WTC11 (cell line): ENCODE results near the gene FBP1. TPM values are rescaled to one million over a fixed set of nuclear protein-coding genes. Genes with fewer than 3 reads are reported as not detected.

ENCODE experiments used
- ATAC-seq: fragments of 200-7000 bp; cut with Tn5 transposase; 2 replicates; pipeline ENCODE4 v1.10.0; 2021; ENCODE audit warnings: mild to moderate bottlenecking, moderate library complexity
- CTCF ChIA-PET: fragments of 300-600 bp; sonication (Branson Sonifier 250); formaldehyde crosslinking; loops from one replicate; lab custom pipeline; 2021; ENCODE audit warnings: antibody characterized with exemption; lab: Charles Lee
- POLR2A ChIA-PET: fragments of 350-600 bp; sonication (Branson Sonifier 250); formaldehyde crosslinking; loops from one replicate; lab custom pipeline; 2021; ENCODE audit warnings: antibody characterized with exemption; lab: Charles Lee
- DNase-seq: peaks from one replicate; pipeline ENCODE4 v3.0.0; 2021; ENCODE audit warnings: low spot score
- H3K27ac Mint-ChIP-seq: 2 replicates; pipeline ENCODE4 v1.8.0; 2021; ENCODE audit warnings: mixed read lengths
- H3K27me3 Mint-ChIP-seq: 2 replicates; pipeline ENCODE4 v1.8.0; 2021; ENCODE audit warnings: low read depth, mild to moderate bottlenecking, moderate library complexity, mixed read lengths
- H3K36me3 Mint-ChIP-seq: 2 replicates; pipeline ENCODE4 v1.8.0; 2021; ENCODE audit warnings: mixed read lengths
- H3K4me1 Mint-ChIP-seq: 2 replicates; pipeline ENCODE4 v1.8.0; 2022; ENCODE audit warnings: mixed read lengths
- H3K4me3 Mint-ChIP-seq: 2 replicates; pipeline ENCODE4 v1.8.0; 2021; ENCODE audit warnings: mild to moderate bottlenecking, moderate library complexity, mixed read lengths
- H3K9me3 Mint-ChIP-seq: 2 replicates; pipeline ENCODE4 v1.8.0; 2021; ENCODE audit warnings: mixed read lengths
- CBFB ChIP-seq: sonication (generic); formaldehyde crosslinking; IDR thresholded peaks from 2 replicates; pipeline ENCODE4 v1.8.1; 2022; ENCODE audit warnings: mild to moderate bottlenecking, low read depth, missing genetic modification reagents
- EMX1 ChIP-seq: fragments of 250-450 bp; sonication (Bioruptor Pico); IDR thresholded peaks from 2 replicates; pipeline ENCODE4 v1.8.0; 2021; ENCODE audit warnings: mild to moderate bottlenecking
- ESRRA ChIP-seq: sonication (generic); formaldehyde crosslinking; IDR thresholded peaks from 2 replicates; pipeline ENCODE4 v1.8.1; 2022; ENCODE audit warnings: mild to moderate bottlenecking, missing genetic modification reagents, borderline replicate concordance
- ETV6 ChIP-seq: sonication (generic); formaldehyde crosslinking; IDR thresholded peaks from 2 replicates; pipeline ENCODE4 v1.8.1; 2022; ENCODE audit warnings: mild to moderate bottlenecking, missing genetic modification reagents
- FOXP1 ChIP-seq: sonication (generic); formaldehyde crosslinking; IDR thresholded peaks from 2 replicates; pipeline ENCODE4 v1.8.0; 2022; ENCODE audit warnings: missing genetic modification reagents, mild to moderate bottlenecking, moderate library complexity, borderline replicate concordance
- GABPB1 ChIP-seq: sonication (generic); formaldehyde crosslinking; IDR thresholded peaks from 2 replicates; pipeline ENCODE4 v1.8.1; 2023; ENCODE audit warnings: mild to moderate bottlenecking, missing genetic modification reagents
- GRHL2 ChIP-seq: fragments of 250-450 bp; sonication (Bioruptor Pico); IDR thresholded peaks from 2 replicates; pipeline ENCODE4 v1.8.0; 2022; ENCODE audit warnings: mild to moderate bottlenecking, moderate library complexity; ENCODE audit not compliant: insufficient replicate concordance, severe bottlenecking
- HMGA2 ChIP-seq: fragments of 250-450 bp; sonication (Bioruptor Pico); IDR thresholded peaks from 2 replicates; pipeline ENCODE4 v1.4.0; 2021; ENCODE audit warnings: mild to moderate bottlenecking, moderate library complexity
- IRF2 ChIP-seq: sonication (generic); formaldehyde crosslinking; IDR thresholded peaks from 2 replicates; pipeline ENCODE4 v1.8.0; 2022; ENCODE audit warnings: low read depth, missing genetic modification reagents, borderline replicate concordance
- JAZF1 ChIP-seq: fragments of 250-450 bp; sonication (Bioruptor Pico); IDR thresholded peaks from 2 replicates; pipeline ENCODE4 v1.9.0; 2021; ENCODE audit warnings: moderate library complexity, mild to moderate bottlenecking, inconsistent platforms
- KAT7 ChIP-seq: sonication (generic); formaldehyde crosslinking; IDR thresholded peaks from 2 replicates; pipeline ENCODE4 v1.8.1; 2023; ENCODE audit warnings: missing genetic modification reagents, mild to moderate bottlenecking, borderline replicate concordance
- TCF7 ChIP-seq: sonication (generic); formaldehyde crosslinking; IDR thresholded peaks from 2 replicates; pipeline ENCODE4 v1.8.0; 2022; ENCODE audit warnings: mild to moderate bottlenecking, low read depth, missing genetic modification reagents, moderate library complexity
- ZBTB21 ChIP-seq: sonication (generic); formaldehyde crosslinking; IDR thresholded peaks from 2 replicates; pipeline ENCODE4 v1.8.1; 2023; ENCODE audit warnings: mild to moderate bottlenecking, missing genetic modification reagents, borderline replicate concordance
- ZNF219 ChIP-seq: sonication (generic); formaldehyde crosslinking; IDR thresholded peaks from 2 replicates; pipeline ENCODE4 v1.8.0; 2023; ENCODE audit warnings: missing genetic modification reagents, mild to moderate bottlenecking, borderline replicate concordance
- ZNF232 ChIP-seq: sonication (generic); formaldehyde crosslinking; IDR thresholded peaks from 2 replicates; pipeline ENCODE4 v1.8.0; 2022; ENCODE audit warnings: mild to moderate bottlenecking, missing genetic modification reagents
- total RNA-seq: library from RNA; stranded (reverse); gene quantifications from 3 replicates; pipeline ENCODE4 v1.2.3, GENCODE V29; 2021
- TF ChIP-seq, protein P1 (sequence below): sonication (generic); formaldehyde crosslinking; IDR thresholded peaks from 2 replicates; pipeline ENCODE4 v1.8.1; 2022; ENCODE audit warnings: mild to moderate bottlenecking, moderate library complexity, missing genetic modification reagents
- TF ChIP-seq, protein P2 (sequence below): sonication (generic); formaldehyde crosslinking; IDR thresholded peaks from 2 replicates; pipeline ENCODE4 v1.8.0; 2022; ENCODE audit warnings: missing genetic modification reagents
- TF ChIP-seq, protein P3 (sequence below): sonication (generic); formaldehyde crosslinking; IDR thresholded peaks from 2 replicates; pipeline ENCODE4 v1.8.1; 2023; ENCODE audit warnings: mild to moderate bottlenecking, missing genetic modification reagents, moderate library complexity
- TF ChIP-seq, protein P4 (sequence below): sonication (generic); formaldehyde crosslinking; IDR thresholded peaks from 2 replicates; pipeline ENCODE4 v1.8.1; 2022; ENCODE audit warnings: low read depth, mild to moderate bottlenecking, moderate library complexity, missing genetic modification reagents, borderline replicate concordance
- TF ChIP-seq, protein P5 (sequence below): sonication (generic); formaldehyde crosslinking; IDR thresholded peaks from 2 replicates; pipeline ENCODE4 v1.8.1; 2023; ENCODE audit warnings: mild to moderate bottlenecking, missing genetic modification reagents, borderline replicate concordance
- TF ChIP-seq, protein P6 (sequence below): fragments of 250-450 bp; sonication (Bioruptor Pico); IDR thresholded peaks from 2 replicates; pipeline ENCODE4 v1.9.0; 2021; ENCODE audit warnings: moderate library complexity, mild to moderate bottlenecking, inconsistent platforms, borderline replicate concordance
- TF ChIP-seq, protein P7 (sequence below): sonication (generic); formaldehyde crosslinking; IDR thresholded peaks from 2 replicates; pipeline ENCODE4 v1.8.1; 2022; ENCODE audit warnings: low read depth, missing genetic modification reagents, borderline replicate concordance

Gene FBP1
- total RNA-seq, 1 experiment from 2014 or later = 6.4 TPM

DNA sequence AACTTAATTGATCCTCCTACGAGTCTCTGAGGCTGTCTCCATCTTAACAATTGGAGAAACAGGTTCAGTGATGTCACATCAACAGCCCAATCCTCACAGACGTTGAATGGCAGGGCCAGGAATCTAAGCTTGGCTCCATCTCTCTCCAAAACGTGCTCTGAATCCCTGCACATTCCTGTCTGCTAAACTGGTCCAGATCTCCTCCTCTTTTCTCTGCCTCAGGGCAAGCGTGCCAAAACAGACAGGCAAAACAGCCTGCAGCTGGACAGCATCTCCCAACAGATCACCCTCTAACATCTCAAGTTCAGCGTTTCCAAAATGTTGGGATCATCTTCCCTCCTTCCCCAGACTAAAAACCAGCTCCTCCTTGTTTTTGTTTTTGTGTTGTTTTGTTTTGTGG, 6.6 kb downstream of the FBP1 start:
- CTCF ChIA-PET = interaction anchor here (3.2 kb wide), 1 partner anchor 10 kb away, joined by 10 read pairs; no protein-coding TSS in a partner anchor
- no peak for DNase-seq
- Mint-ChIP-seq H3K27me3 (peaks cover 25% of the 10 kb centered on the region), H3K27ac (no peak overlapping the region; the same call in 1 of the 2 replicates), H3K4me3 (no peak overlapping the region), H3K36me3 (peaks cover 2% of the 10 kb centered on the region; the same call in 1 of the 2 replicates), H3K9me3 (no peaks in the 10 kb centered on the region), H3K4me1 (peaks cover 35% of the 10 kb centered on the region)
- no peak for ATAC-seq
- POLR2A ChIA-PET = no interaction called here
- TF ChIP-seq FOXP1 (CRISPR knock-in tag) (no peak), ESRRA (no peak), IRF2 (CRISPR knock-in tag) (no peak), ZNF232 (CRISPR knock-in tag) (no peak), TCF7 (CRISPR knock-in tag) (no peak), JAZF1 (no peak)
- TF ChIP-seq, protein P1, sequence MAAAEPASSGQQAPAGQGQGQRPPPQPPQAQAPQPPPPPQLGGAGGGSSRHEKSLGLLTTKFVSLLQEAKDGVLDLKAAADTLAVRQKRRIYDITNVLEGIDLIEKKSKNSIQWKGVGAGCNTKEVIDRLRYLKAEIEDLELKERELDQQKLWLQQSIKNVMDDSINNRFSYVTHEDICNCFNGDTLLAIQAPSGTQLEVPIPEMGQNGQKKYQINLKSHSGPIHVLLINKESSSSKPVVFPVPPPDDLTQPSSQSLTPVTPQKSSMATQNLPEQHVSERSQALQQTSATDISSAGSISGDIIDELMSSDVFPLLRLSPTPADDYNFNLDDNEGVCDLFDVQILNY = no peak
- TF ChIP-seq, protein P2, sequence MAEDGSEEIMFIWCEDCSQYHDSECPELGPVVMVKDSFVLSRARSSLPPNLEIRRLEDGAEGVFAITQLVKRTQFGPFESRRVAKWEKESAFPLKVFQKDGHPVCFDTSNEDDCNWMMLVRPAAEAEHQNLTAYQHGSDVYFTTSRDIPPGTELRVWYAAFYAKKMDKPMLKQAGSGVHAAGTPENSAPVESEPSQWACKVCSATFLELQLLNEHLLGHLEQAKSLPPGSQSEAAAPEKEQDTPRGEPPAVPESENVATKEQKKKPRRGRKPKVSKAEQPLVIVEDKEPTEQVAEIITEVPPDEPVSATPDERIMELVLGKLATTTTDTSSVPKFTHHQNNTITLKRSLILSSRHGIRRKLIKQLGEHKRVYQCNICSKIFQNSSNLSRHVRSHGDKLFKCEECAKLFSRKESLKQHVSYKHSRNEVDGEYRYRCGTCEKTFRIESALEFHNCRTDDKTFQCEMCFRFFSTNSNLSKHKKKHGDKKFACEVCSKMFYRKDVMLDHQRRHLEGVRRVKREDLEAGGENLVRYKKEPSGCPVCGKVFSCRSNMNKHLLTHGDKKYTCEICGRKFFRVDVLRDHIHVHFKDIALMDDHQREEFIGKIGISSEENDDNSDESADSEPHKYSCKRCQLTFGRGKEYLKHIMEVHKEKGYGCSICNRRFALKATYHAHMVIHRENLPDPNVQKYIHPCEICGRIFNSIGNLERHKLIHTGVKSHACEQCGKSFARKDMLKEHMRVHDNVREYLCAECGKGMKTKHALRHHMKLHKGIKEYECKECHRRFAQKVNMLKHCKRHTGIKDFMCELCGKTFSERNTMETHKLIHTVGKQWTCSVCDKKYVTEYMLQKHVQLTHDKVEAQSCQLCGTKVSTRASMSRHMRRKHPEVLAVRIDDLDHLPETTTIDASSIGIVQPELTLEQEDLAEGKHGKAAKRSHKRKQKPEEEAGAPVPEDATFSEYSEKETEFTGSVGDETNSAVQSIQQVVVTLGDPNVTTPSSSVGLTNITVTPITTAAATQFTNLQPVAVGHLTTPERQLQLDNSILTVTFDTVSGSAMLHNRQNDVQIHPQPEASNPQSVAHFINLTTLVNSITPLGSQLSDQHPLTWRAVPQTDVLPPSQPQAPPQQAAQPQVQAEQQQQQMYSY (CRISPR knock-in tag) = no peak
- TF ChIP-seq, protein P3, sequence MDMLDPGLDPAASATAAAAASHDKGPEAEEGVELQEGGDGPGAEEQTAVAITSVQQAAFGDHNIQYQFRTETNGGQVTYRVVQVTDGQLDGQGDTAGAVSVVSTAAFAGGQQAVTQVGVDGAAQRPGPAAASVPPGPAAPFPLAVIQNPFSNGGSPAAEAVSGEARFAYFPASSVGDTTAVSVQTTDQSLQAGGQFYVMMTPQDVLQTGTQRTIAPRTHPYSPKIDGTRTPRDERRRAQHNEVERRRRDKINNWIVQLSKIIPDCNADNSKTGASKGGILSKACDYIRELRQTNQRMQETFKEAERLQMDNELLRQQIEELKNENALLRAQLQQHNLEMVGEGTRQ (CRISPR knock-in tag) = no peak
- TF ChIP-seq, protein P4, sequence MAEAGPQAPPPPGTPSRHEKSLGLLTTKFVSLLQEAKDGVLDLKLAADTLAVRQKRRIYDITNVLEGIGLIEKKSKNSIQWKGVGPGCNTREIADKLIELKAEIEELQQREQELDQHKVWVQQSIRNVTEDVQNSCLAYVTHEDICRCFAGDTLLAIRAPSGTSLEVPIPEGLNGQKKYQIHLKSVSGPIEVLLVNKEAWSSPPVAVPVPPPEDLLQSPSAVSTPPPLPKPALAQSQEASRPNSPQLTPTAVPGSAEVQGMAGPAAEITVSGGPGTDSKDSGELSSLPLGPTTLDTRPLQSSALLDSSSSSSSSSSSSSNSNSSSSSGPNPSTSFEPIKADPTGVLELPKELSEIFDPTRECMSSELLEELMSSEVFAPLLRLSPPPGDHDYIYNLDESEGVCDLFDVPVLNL (CRISPR knock-in tag) = no peak

DNA sequence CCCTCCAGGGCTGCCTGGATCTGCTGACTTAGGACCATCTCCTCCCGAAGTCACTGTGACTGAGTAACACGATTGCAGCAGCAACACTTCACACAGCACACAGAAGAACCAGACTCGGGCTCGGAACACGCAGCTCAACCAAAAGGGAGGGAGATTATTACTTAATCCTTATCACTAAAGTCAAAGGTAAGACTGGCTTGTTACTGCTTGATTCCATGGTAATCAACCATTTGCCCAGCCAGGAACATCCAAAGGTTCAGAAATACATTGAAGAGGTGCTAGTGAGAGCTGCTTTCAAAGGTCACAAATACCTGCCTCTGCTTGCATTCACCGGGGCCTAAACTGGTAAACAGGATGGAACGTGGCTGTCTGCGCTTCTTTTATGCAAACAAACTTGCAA, 7.7 kb downstream of the FBP1 start:
- POLR2A ChIA-PET = no interaction called here
- Mint-ChIP-seq H3K27me3 (peaks cover 14% of the 10 kb centered on the region), H3K4me3 (no peak overlapping the region), H3K9me3 (no peaks in the 10 kb centered on the region), H3K36me3 (peaks cover 2% of the 10 kb centered on the region; the same call in 1 of the 2 replicates), H3K27ac (peak overlapping the region; percentile 36; the same call in 1 of the 2 replicates), H3K4me1 (peaks cover 35% of the 10 kb centered on the region)
- DNase-seq (no peak), ATAC-seq (no peak)
- CTCF ChIA-PET = interaction anchor here (0.7 to 3.2 kb wide), 3 partner anchors 9 to 536 kb away, joined by 3 to 10 read pairs (median 6); no protein-coding TSS in a partner anchor
- TF ChIP-seq GABPB1 = no peak
- no peak for TF ChIP-seq FOXP1 (CRISPR knock-in tag)
- no peak for TF ChIP-seq EMX1 (CRISPR knock-in tag)
- TF ChIP-seq, protein P5, sequence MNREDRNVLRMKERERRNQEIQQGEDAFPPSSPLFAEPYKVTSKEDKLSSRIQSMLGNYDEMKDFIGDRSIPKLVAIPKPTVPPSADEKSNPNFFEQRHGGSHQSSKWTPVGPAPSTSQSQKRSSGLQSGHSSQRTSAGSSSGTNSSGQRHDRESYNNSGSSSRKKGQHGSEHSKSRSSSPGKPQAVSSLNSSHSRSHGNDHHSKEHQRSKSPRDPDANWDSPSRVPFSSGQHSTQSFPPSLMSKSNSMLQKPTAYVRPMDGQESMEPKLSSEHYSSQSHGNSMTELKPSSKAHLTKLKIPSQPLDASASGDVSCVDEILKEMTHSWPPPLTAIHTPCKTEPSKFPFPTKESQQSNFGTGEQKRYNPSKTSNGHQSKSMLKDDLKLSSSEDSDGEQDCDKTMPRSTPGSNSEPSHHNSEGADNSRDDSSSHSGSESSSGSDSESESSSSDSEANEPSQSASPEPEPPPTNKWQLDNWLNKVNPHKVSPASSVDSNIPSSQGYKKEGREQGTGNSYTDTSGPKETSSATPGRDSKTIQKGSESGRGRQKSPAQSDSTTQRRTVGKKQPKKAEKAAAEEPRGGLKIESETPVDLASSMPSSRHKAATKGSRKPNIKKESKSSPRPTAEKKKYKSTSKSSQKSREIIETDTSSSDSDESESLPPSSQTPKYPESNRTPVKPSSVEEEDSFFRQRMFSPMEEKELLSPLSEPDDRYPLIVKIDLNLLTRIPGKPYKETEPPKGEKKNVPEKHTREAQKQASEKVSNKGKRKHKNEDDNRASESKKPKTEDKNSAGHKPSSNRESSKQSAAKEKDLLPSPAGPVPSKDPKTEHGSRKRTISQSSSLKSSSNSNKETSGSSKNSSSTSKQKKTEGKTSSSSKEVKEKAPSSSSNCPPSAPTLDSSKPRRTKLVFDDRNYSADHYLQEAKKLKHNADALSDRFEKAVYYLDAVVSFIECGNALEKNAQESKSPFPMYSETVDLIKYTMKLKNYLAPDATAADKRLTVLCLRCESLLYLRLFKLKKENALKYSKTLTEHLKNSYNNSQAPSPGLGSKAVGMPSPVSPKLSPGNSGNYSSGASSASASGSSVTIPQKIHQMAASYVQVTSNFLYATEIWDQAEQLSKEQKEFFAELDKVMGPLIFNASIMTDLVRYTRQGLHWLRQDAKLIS (CRISPR knock-in tag) = no peak
- TF ChIP-seq ZBTB21 (CRISPR knock-in tag) = no peak
- TF ChIP-seq, protein P6, sequence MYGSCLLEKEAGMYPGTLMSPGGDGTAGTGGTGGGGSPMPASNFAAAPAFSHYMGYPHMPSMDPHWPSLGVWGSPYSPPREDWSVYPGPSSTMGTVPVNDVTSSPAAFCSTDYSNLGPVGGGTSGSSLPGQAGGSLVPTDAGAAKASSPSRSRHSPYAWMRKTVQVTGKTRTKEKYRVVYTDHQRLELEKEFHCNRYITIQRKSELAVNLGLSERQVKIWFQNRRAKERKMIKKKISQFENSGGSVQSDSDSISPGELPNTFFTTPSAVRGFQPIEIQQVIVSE (CRISPR knock-in tag) = no peak
- TF ChIP-seq HMGA2 (CRISPR knock-in tag) = no peak
- TF ChIP-seq, protein P7, sequence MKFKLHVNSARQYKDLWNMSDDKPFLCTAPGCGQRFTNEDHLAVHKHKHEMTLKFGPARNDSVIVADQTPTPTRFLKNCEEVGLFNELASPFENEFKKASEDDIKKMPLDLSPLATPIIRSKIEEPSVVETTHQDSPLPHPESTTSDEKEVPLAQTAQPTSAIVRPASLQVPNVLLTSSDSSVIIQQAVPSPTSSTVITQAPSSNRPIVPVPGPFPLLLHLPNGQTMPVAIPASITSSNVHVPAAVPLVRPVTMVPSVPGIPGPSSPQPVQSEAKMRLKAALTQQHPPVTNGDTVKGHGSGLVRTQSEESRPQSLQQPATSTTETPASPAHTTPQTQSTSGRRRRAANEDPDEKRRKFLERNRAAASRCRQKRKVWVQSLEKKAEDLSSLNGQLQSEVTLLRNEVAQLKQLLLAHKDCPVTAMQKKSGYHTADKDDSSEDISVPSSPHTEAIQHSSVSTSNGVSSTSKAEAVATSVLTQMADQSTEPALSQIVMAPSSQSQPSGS (CRISPR knock-in tag) = no peak
- no peak for TF ChIP-seq ETV6 (CRISPR knock-in tag)
- no peak for TF ChIP-seq KAT7 (CRISPR knock-in tag)
- TF ChIP-seq TCF7 (CRISPR knock-in tag) = no peak
- TF ChIP-seq CBFB (CRISPR knock-in tag) = no peak
- TF ChIP-seq GRHL2 = no peak
- no peak for TF ChIP-seq ZNF219
